ENCODE results near the gene MYRF. TPM values are rescaled to one million over a fixed set of nuclear protein-coding genes. Genes with fewer than 3 reads are reported as not detected.

The MYRF gene
- total RNA-seq, 2 experiments from 2014 or later, result 0.31 to 0.49 TPM

- Histone ChIP-seq H3K36me3 (ENCODE audit: insufficient read depth, low read length) (no peaks in the 10 kb centered on the region), H3K27ac (ENCODE audit: low read depth in 1 of 2, low read length in 2 of 2) (no peak overlapping the region), H3K9me3 (ENCODE audit: control insufficient read depth in 1 of 2, insufficient read depth in 1 of 2, low read length in 2 of 2) (no peaks in the 10 kb centered on the region), H3K27me3 (ENCODE audit: control insufficient read depth in 1 of 2, insufficient read depth in 2 of 2, low read length in 2 of 2) (no peaks in the 10 kb centered on the region), H3K4me3 (ENCODE audit: low read length) (no peak overlapping the region), H3K4me1 (ENCODE audit: insufficient read depth, low read length) (peaks cover 3% of the 10 kb centered on the region)
- intact Hi-C loops (cut with DNase I, micrococcal nuclease), result no loop called here
- no peak for DNase-seq
- no peaks in the 10 kb centered on the region for H3K9me3 Mint-ChIP-seq
- no peaks in the 10 kb centered on the region for H3K36me3 Mint-ChIP-seq (ENCODE audit: low read depth)
- H3K27ac Mint-ChIP-seq, result no peak overlapping the region
- H3K4me3 Mint-ChIP-seq, result no peak overlapping the region
- ChIA-PET POLR2A (no interaction called here), CTCF (no interaction called here)
- no peak for TF ChIP-seq CTCF (IDR thresholded peaks at IDR 0.05)
- H3K27me3 Mint-ChIP-seq, result no peaks in the 10 kb centered on the region
- H3K4me1 Mint-ChIP-seq (ENCODE audit: low read depth), result peaks cover 3% of the 10 kb centered on the region
- ATAC-seq (ENCODE audit: poor library complexity), result no peak
These were observed 24.1 kb upstream of the MYRF start for GRCh38 chr11:61728066-61728939.

GRCh38 chr11:61728940-61729219, 23.6 kb upstream of the MYRF start:
- no peak for DNase-seq
- no peaks in the 10 kb centered on the region for H3K27me3 ChIP-seq (ENCODE audit: control insufficient read depth in 1 of 2, insufficient read depth in 2 of 2, low read length in 2 of 2)
- CTCF ChIA-PET, result no interaction called here
- Mint-ChIP-seq H3K27me3 (no peaks in the 10 kb centered on the region), H3K36me3 (ENCODE audit: low read depth) (no peaks in the 10 kb centered on the region), H3K4me1 (ENCODE audit: low read depth) (peaks cover 4% of the 10 kb centered on the region), H3K4me3 (no peak overlapping the region), H3K27ac (no peak overlapping the region), H3K9me3 (no peaks in the 10 kb centered on the region)
- no peak overlapping the region for H3K4me3 ChIP-seq (ENCODE audit: low read length)
- H3K27ac ChIP-seq (ENCODE audit: low read depth in 1 of 2, low read length in 2 of 2), result no peak overlapping the region
- intact Hi-C loops (cut with DNase I, micrococcal nuclease), result no loop called here
- TF ChIP-seq CTCF (IDR thresholded peaks at IDR 0.05), result no peak
- no peaks in the 10 kb centered on the region for H3K9me3 ChIP-seq (ENCODE audit: control insufficient read depth in 1 of 2, insufficient read depth in 1 of 2, low read length in 2 of 2)
- H3K36me3 ChIP-seq (ENCODE audit: insufficient read depth, low read length), result no peaks in the 10 kb centered on the region
- H3K4me1 ChIP-seq (ENCODE audit: insufficient read depth, low read length), result peaks cover 7% of the 10 kb centered on the region
- POLR2A ChIA-PET, result no interaction called here
- no peak for ATAC-seq (ENCODE audit: poor library complexity)

- CTCF ChIA-PET, result no interaction called here
- no peaks in the 10 kb centered on the region for H3K36me3 Mint-ChIP-seq (ENCODE audit: low read depth)
- no peak overlapping the region for H3K27ac Mint-ChIP-seq
- Histone ChIP-seq H3K4me3 (ENCODE audit: low read length) (no peak overlapping the region), H3K4me1 (ENCODE audit: insufficient read depth, low read length) (peaks cover 7% of the 10 kb centered on the region), H3K36me3 (ENCODE audit: insufficient read depth, low read length) (no peaks in the 10 kb centered on the region), H3K27ac (ENCODE audit: low read depth in 1 of 2, low read length in 2 of 2) (no peak overlapping the region), H3K27me3 (ENCODE audit: control insufficient read depth in 1 of 2, insufficient read depth in 2 of 2, low read length in 2 of 2) (no peaks in the 10 kb centered on the region), H3K9me3 (ENCODE audit: control insufficient read depth in 1 of 2, insufficient read depth in 1 of 2, low read length in 2 of 2) (no peaks in the 10 kb centered on the region)
- H3K4me3 Mint-ChIP-seq, result no peak overlapping the region
- TF ChIP-seq CTCF (IDR thresholded peaks at IDR 0.05), result no peak
- intact Hi-C loops (cut with DNase I, micrococcal nuclease), result no loop called here
- no peaks in the 10 kb centered on the region for H3K27me3 Mint-ChIP-seq
- DNase-seq (no peak), ATAC-seq (ENCODE audit: poor library complexity) (no peak)
- POLR2A ChIA-PET, result no interaction called here
- peaks cover 4% of the 10 kb centered on the region for H3K4me1 Mint-ChIP-seq (ENCODE audit: low read depth)
- H3K9me3 Mint-ChIP-seq, result no peaks in the 10 kb centered on the region
These were observed 22.0 kb upstream of the MYRF start for GRCh38 chr11:61730240-61730994.

Data from CD4-positive, alpha-beta T cell (primary cell).